Left ventricle myocardium inferior (tissue), 1 donor: Measurements from ENCODE around the gene LCE1D. TPM values are rescaled to one million over a fixed set of nuclear protein-coding genes. Genes with fewer than 3 reads are reported as not detected.

Experiments used
- DNase-seq: peaks from one replicate; pipeline ENCODE4 v3.0.0-alpha.2; 2020
- H3K27ac ChIP-seq: fragments of 200-600 bp; replicated peaks from 2 replicates; pipeline ENCODE4 v1.8.0; 2021
- H3K27me3 ChIP-seq: fragments of 200-600 bp; 2 replicates; pipeline ENCODE4 v1.8.0; 2021; ENCODE audit warnings: low read depth
- H3K36me3 ChIP-seq: fragments of 200-600 bp; 2 replicates; pipeline ENCODE4 v1.8.0; 2021
- H3K4me1 ChIP-seq: fragments of 200-600 bp; 2 replicates; pipeline ENCODE4 v1.8.0; 2021
- H3K4me3 ChIP-seq: fragments of 200-600 bp; 2 replicates; pipeline ENCODE4 v1.8.0; 2021; ENCODE audit warnings: mild to moderate bottlenecking, moderate library complexity
- H3K9me3 ChIP-seq: fragments of 200-600 bp; replicated peaks from 2 replicates; pipeline ENCODE4 v1.8.0; 2021
- CTCF ChIP-seq: fragments of 200-600 bp; IDR thresholded peaks from 2 replicates; pipeline ENCODE4 v1.8.0; 2021; ENCODE audit warnings: antibody characterized with exemption, mild to moderate bottlenecking, borderline replicate concordance
- intact Hi-C: fragments of 100-400 bp; cut with micrococcal nuclease; formaldehyde crosslinking; loops from one replicate; pipeline ENCODE4 v1.11.0; 2022
- total RNA-seq: library from RNA; stranded (reverse); fragmentation: NEBNext Ultra II Directional; extraction: Animal tissue kit (Norgen Biotek cat#: 25700); gene quantifications from one replicate; pipeline ENCODE4 v1.2.1, GENCODE V29; 2021
- donor health status: DM: no; HTN: yes; CAD: no; lungs with severe emphysema.

Gene LCE1D
- total RNA-seq, 1 donor from 2014 or later, result not detected

DNA sequence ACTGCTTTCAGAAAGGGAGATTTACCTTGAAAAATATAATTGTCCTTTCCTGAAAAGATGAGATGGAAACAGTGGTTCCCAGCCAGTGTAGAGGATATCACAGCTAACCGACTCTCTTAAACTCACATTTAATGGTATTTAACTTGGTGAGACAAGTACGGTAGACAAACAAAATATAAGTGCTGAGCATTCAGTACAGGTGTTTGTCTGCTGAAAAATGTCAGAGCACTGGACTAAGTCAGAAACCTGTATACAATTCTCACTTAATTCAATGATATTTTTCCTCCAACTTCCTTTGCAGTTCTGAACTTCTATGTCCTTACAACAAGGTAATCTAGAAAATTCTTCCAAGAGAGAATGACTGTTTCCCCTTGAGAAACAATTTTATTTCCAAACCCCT lies 15.2 kb downstream of the LCE1D start, which contains the start of gene LCE1B:
Gene LCE1B (plus strand): TSS at position 301 of the 400 bp plus-strand sequence. CDS start 476 bp downstream, outside the sequence.
- no peak for DNase-seq
- intact Hi-C loops, result no loop called here
- Histone ChIP-seq H3K36me3 (no peaks in the 10 kb centered on the region), H3K4me3 (no peak within 1 kb of the TSS), H3K4me1 (no peaks in the 10 kb centered on the region), H3K9me3 (peaks cover 11% of the 10 kb centered on the region), H3K27ac (no peak within 1 kb of the TSS), H3K27me3 (peaks cover 5% of the 10 kb centered on the region)
- TF ChIP-seq CTCF, result no peak

- H3K27ac ChIP-seq, result no peak overlapping the region
- no peaks in the 10 kb centered on the region for H3K4me1 ChIP-seq
- DNase-seq, result no peak
- peaks cover 5% of the 10 kb centered on the region for H3K9me3 ChIP-seq
- H3K4me3 ChIP-seq, result no peak overlapping the region
- TF ChIP-seq CTCF, result no peak
- intact Hi-C loops, result no loop called here
- peaks cover 5% of the 10 kb centered on the region for H3K27me3 ChIP-seq
- H3K36me3 ChIP-seq, result no peaks in the 10 kb centered on the region
Measured at GRCh38 chr1:152817309-152817708, 20.8 kb downstream of the LCE1D start.

DNA sequence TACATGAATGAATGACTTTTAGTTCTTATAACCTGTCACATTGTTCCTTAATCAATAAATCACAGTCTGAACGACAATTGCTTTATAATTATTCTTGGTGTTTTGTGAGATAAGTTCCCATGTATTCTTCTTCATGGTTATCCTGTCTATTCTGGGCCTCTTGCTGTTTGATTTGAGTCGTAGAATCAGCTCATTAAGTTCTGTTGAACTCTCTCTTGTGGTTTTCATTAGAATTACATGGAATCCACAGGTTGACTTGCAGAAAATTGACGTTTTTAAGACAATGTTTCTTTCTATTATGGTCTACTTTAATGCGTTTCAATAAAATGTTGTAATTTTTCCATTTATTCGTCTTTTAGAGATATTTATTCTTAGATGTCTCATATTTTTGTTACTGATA lies 26.8 kb downstream of the LCE1D start:
- H3K27ac ChIP-seq, result no peak overlapping the region
- no peaks in the 10 kb centered on the region for H3K27me3 ChIP-seq
- H3K9me3 ChIP-seq, result no peaks in the 10 kb centered on the region
- intact Hi-C loops, result no loop called here
- no peak overlapping the region for H3K4me3 ChIP-seq
- no peaks in the 10 kb centered on the region for H3K4me1 ChIP-seq
- no peak for TF ChIP-seq CTCF
- H3K36me3 ChIP-seq, result no peaks in the 10 kb centered on the region
- DNase-seq, result no peak

DNA sequence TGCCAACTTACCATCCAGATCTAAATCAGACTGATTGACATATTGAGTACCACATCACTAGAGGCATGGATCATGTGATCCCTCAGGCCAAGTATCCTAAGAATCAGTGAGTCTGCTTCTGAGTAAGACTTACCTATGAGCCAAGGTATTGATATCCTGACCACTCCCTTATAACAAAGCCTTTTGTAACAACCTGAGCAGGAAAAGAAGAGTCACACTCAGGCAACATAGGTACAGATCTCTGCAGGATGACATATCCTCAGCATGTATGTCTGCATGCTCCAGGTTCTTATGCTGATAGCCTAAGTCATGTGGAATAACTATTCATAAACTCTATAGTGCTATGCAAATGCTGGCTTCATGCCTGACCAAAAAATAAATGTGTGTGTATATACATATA lies 28.4 kb downstream of the LCE1D start:
- H3K9me3 ChIP-seq, result no peaks in the 10 kb centered on the region
- H3K4me3 ChIP-seq, result no peak overlapping the region
- DNase-seq, result no peak
- H3K27ac ChIP-seq, result no peak overlapping the region
- H3K27me3 ChIP-seq, result peaks cover 11% of the 10 kb centered on the region
- intact Hi-C loops, result no loop called here
- H3K4me1 ChIP-seq, result no peaks in the 10 kb centered on the region
- no peaks in the 10 kb centered on the region for H3K36me3 ChIP-seq
- no peak for TF ChIP-seq CTCF

DNA sequence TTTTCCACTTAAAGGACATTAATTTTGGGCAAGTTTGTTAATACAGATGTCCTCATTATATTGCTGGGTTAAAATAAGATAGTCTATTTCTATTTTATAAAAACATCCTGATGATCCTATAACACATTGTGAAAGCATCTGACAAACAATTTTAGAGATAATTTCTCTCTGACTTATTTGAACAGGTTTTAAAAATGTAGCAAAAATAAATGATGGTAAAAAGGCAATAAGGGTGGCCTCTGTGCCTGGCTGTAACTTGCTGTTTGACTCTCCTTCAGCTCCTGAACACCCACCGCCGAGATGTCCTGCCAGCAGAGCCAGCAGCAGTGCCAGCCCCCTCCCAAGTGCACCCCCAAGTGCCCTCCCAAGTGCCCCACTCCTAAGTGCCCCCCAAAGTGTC lies 30.7 kb downstream of the LCE1D start, which contains the start of gene LCE1A:
Gene LCE1A (plus strand): TSS at position 301 of the 400 bp plus-strand sequence. CDS start 0 bp downstream, at position 301.
- Histone ChIP-seq H3K36me3 (no peaks in the 10 kb centered on the region), H3K4me3 (no peak within 1 kb of the TSS), H3K27me3 (peaks cover 19% of the 10 kb centered on the region), H3K4me1 (no peaks in the 10 kb centered on the region), H3K27ac (no peak within 1 kb of the TSS), H3K9me3 (no peaks in the 10 kb centered on the region)
- TF ChIP-seq CTCF, result no peak
- DNase-seq, result no peak
- intact Hi-C loops, result no loop called here

DNA sequence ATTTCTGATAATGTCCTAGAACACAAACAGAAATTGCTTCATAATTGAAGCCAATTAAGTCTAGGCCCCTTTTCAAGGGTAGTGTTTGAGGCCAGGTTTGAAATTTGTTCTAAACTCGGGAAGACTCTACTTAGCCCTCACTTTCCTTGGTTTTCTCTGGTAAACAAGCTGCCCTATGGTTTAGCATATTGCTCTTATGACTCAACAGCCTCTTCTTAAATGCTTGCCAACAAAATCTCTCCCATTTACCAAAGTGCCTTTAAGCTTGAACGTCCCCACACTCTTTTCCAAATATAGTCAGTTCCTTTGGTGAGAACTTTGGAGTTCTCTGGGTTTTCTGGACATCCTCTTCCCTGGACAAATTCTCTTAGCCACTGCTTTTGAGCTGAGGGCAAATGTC lies 40.3 kb downstream of the LCE1D start:
- H3K4me1 ChIP-seq, result no peaks in the 10 kb centered on the region
- DNase-seq, result no peak
- H3K4me3 ChIP-seq, result no peak overlapping the region
- no peak for TF ChIP-seq CTCF
- no peaks in the 10 kb centered on the region for H3K36me3 ChIP-seq
- H3K9me3 ChIP-seq, result no peaks in the 10 kb centered on the region
- H3K27ac ChIP-seq, result no peak overlapping the region
- intact Hi-C loops, result no loop called here
- peaks cover 5% of the 10 kb centered on the region for H3K27me3 ChIP-seq
